GM12878 (cell line): ENCODE results near the gene B4GALT4. TPM values are rescaled to one million over a fixed set of nuclear protein-coding genes. Genes with fewer than 3 reads are reported as not detected.

ENCODE experiments used
- ATAC-seq: fragments of 200-7000 bp; cut with Tn5 transposase; 3 replicates; pipeline ENCODE4 v1.9.1; 2020; ENCODE audit warnings: mild to moderate bottlenecking, moderate library complexity
- BruUV-seq: library from RNA; stranded (reverse); fragments of 400-500 nt; replicated peaks from 2 replicates; lab custom pipeline; 2021; lab: Mats Ljungman, UMichigan
- CTCF ChIA-PET: fragments of 300-600 bp; sonication (Branson Sonifier 250); formaldehyde crosslinking; extraction: SDS; loops from one replicate; lab custom pipeline; 2021; ENCODE audit warnings: inconsistent platforms; lab: Yijun Ruan, JAX
- POLR2A ChIA-PET: fragments of 350-600 bp; formaldehyde crosslinking; extraction: SDS; loops from one replicate; lab custom pipeline; 2021; ENCODE audit warnings: inconsistent platforms; lab: Charles Lee
- RAD21 ChIA-PET: fragments of 300-600 bp; sonication (Branson Sonifier 250); formaldehyde crosslinking; loops from one replicate; lab custom pipeline; 2023; ENCODE audit warnings: antibody characterized with exemption; ENCODE audit not compliant: unreplicated experiment; lab: Charles Lee
- SMC1A ChIA-PET: fragments of 300-600 bp; sonication (Branson Sonifier 250); formaldehyde crosslinking; loops from one replicate; lab custom pipeline; 2023; ENCODE audit not compliant: unreplicated experiment, uncharacterized antibody; lab: Charles Lee
- DNase-seq: peaks from one replicate; pipeline ENCODE4 v3.0.0-alpha.2; 2011; ENCODE audit warnings: low read depth, low spot score
- FAIRE-seq: peaks from 3 replicates; lab custom pipeline; 2011; peaks lifted over from hg19 to GRCh38; lab: Jason Lieb, UNC
- H2AFZ ChIP-seq: 2 replicates; pipeline ENCODE4 v1.6.0; 2011; ENCODE audit warnings: low read depth, low read length, control low read depth; ENCODE audit not compliant: control insufficient read depth
- H3K27ac ChIP-seq: 2 replicates; pipeline ENCODE4 v1.5.1; 2011; ENCODE audit warnings: control low read depth; ENCODE audit not compliant: control insufficient read depth, insufficient read depth
- H3K27me3 ChIP-seq, 2 experiments: replicated peaks in 1 of 2; 2 replicates each; pipeline versions ENCODE4 v1.6.0 to v1.6.1; 2011; ENCODE audit warnings: low read length in 1 of 2; ENCODE audit not compliant: control insufficient read depth in 2 of 2, insufficient read depth in 2 of 2
- H3K36me3 ChIP-seq, 2 experiments: 2 replicates each; pipeline ENCODE4 v1.5.1; 2011; ENCODE audit warnings: low read length in 1 of 2; ENCODE audit not compliant: control insufficient read depth in 2 of 2, insufficient read depth in 2 of 2
- H3K4me1 ChIP-seq: 2 replicates; pipeline ENCODE4 v1.6.1; 2011; ENCODE audit warnings: mild to moderate bottlenecking, low read length, moderate library complexity, mixed read lengths; ENCODE audit not compliant: control insufficient read depth, insufficient read depth
- H3K4me2 ChIP-seq: 2 replicates; pipeline ENCODE4 v1.6.0; 2011; ENCODE audit warnings: control low read depth; ENCODE audit not compliant: control insufficient read depth, insufficient read depth
- H3K4me3 ChIP-seq: fragments of 200-600 bp; sonication (generic); 2 replicates; pipeline ENCODE4 v1.5.1; 2016
- H3K79me2 ChIP-seq: 2 replicates; pipeline ENCODE4 v1.6.0; 2011; ENCODE audit warnings: low read length; ENCODE audit not compliant: control insufficient read depth, insufficient read depth
- H3K9ac ChIP-seq: 2 replicates; pipeline ENCODE4 v1.8.0; 2011; ENCODE audit warnings: low read length, control low read depth, mixed read lengths; ENCODE audit not compliant: control insufficient read depth, insufficient read depth
- H3K9me3 ChIP-seq: replicated peaks from 3 replicates; pipeline ENCODE4 v1.5.1; 2011; ENCODE audit warnings: mild to moderate bottlenecking, low read length; ENCODE audit not compliant: control insufficient read depth, insufficient read depth
- H4K20me1 ChIP-seq: 2 replicates; pipeline ENCODE4 v1.6.0; 2011; ENCODE audit not compliant: control insufficient read depth, insufficient read depth
- BRCA1 ChIP-seq: IDR thresholded peaks from 2 replicates; pipeline ENCODE4 v1.6.1; 2011; ENCODE audit warnings: low read depth, low read length, improper control_type of control experiment
- IKZF2 ChIP-seq, 2 experiments: fragments of 450-650 bp; IDR thresholded peaks; 2 replicates each; pipeline ENCODE4 v1.6.1; 2017; ENCODE audit warnings: mild to moderate bottlenecking in 2 of 2, moderate library complexity in 2 of 2
- PML ChIP-seq: IDR thresholded peaks from 2 replicates; pipeline ENCODE4 v1.6.1; 2012; ENCODE audit warnings: low read length, inconsistent platforms
- STAT1 ChIP-seq: fragments of 450-650 bp; conservative IDR thresholded peaks from 2 replicates; pipeline ENCODE4 v1.6.1; 2014; ENCODE audit warnings: antibody characterized with exemption, mild to moderate bottlenecking
- TAF1 ChIP-seq: IDR thresholded peaks from 2 replicates; pipeline ENCODE4 v1.6.1; 2011; ENCODE audit warnings: mild to moderate bottlenecking, low read depth, low read length, borderline replicate concordance
- TCF3 ChIP-seq: IDR thresholded peaks from 2 replicates; pipeline ENCODE4 v1.6.1; 2012; ENCODE audit warnings: low read depth, mild to moderate bottlenecking, low read length, borderline replicate concordance; ENCODE audit not compliant: insufficient read depth
- ZNF622 ChIP-seq: fragments of 450-650 bp; IDR thresholded peaks from 2 replicates; pipeline ENCODE4 v1.6.1; 2017; ENCODE audit warnings: mild to moderate bottlenecking, inconsistent platforms
- WGBS: methylation state at CpG from one replicate; pipeline ENCODE4 v1.1.6; 2016; ENCODE audit warnings: low lambda C conversion rate; ENCODE audit not compliant: insufficient replicate concordance, insufficient coverage; ENCODE audit errors: missing lambda C conversion rate; 5-methylcytosine and 5-hydroxymethylcytosine counted together
- in situ Hi-C: fragments of 300-500 bp; cut with MboI; formaldehyde crosslinking; loops from 9 replicates; pipeline ENCODE4 v1.14.3; 2018; ENCODE audit warnings: mixed read lengths
- intact Hi-C: fragments of 100-400 bp; cut with micrococcal nuclease; formaldehyde crosslinking; loops from one replicate; pipeline ENCODE4 v1.14.2; 2022; ENCODE audit not compliant: unreplicated experiment
- polyA plus RNA-seq, 11 experiments: library from polyadenylated mRNA; depleted of rRNA in 4 of 11; unstranded in 6 of 11; stranded (reverse) in 5 of 11; fragments of >200 nt; fragmentation: Nextera tagmentation in 4 of 11; fragmentation: Illumina TruSeq in 1 of 11; extraction: Ambion mirVana in 4 of 11; extraction: Trizol in 1 of 11; gene quantifications; 1 replicate in 1 of 11; 2 replicates in 10 of 11; pipeline versions ENCODE4 v1.2.1 to v1.2.3, GENCODE V29; 2011 to 2016; ENCODE audit warnings: inconsistent platforms in 2 of 11, missing spikeins in 2 of 11, low read depth in 1 of 11
- total RNA-seq, 4 experiments: library from RNA; depleted of rRNA in 3 of 4; stranded (reverse); fragments of >200 nt in 3 of 4; fragmentation: Illumina TruSeq in 1 of 4; extraction: Trizol in 1 of 4; gene quantifications; 2 replicates each; pipeline versions ENCODE4 v1.2.1 to v1.2.3, GENCODE V29; 2013 to 2021
- TF ChIP-seq, protein P1 (sequence below): fragments of 450-650 bp; formaldehyde crosslinking; IDR thresholded peaks from 2 replicates; pipeline ENCODE4 v1.4.0; 2022; ENCODE audit warnings: mild to moderate bottlenecking, moderate library complexity
- TF ChIP-seq, protein P2 (sequence below): IDR thresholded peaks from 2 replicates; pipeline ENCODE4 v1.6.1; 2012; ENCODE audit warnings: low read length, inconsistent platforms

Gene B4GALT4
- total and polyA plus RNA-seq, 10 of the 15 experiments (the other 5 are each of a cell fraction or from before 2014, with no cell fraction given) = 8.8 to 16.7 (median 13.1) TPM

GRCh38 chr3:119228373-119229145 is 12.1 kb downstream of the B4GALT4 start:
- ATAC-seq (no peak), DNase-seq (no peak), FAIRE-seq (no peak)
- BruUV-seq = no TSS peak
- RAD21 ChIA-PET = no interaction called here
- Histone ChIP-seq H3K9ac (no peak overlapping the region), H3K4me1 (no peaks in the 10 kb centered on the region), H2AFZ (no peak overlapping the region), H3K27me3 (no peaks in the 10 kb centered on the region), H3K79me2 (no peaks in the 10 kb centered on the region), H3K9me3 (no peaks in the 10 kb centered on the region), H3K4me2 (no peak overlapping the region), H3K36me3 (peaks cover 5 to 17% of the 10 kb centered on the region in 2 experiments; a peak in 3 of 4 replicates), H3K4me3 (no peak overlapping the region), H3K27ac (no peak overlapping the region), H4K20me1 (no peaks in the 10 kb centered on the region)
- 81% methylated on average over 2 of the region's 2 CpGs for WGBS
- intact Hi-C loops = no loop called here
- SMC1A ChIA-PET = no interaction called here
- CTCF ChIA-PET = interaction anchor here (2.1 kb wide), 1 partner anchor 13 kb away, joined by 6 read pairs; no protein-coding TSS in a partner anchor
- in situ Hi-C loops = no loop called here
- TF ChIP-seq IKZF2 (IDR thresholded peaks at IDR 0.05) (no peak), PML (no peak)
- POLR2A ChIA-PET = no interaction called here

- SMC1A ChIA-PET = interaction anchor here (1.0 to 1.3 kb wide), 2 partner anchors 14 to 16 kb away, joined by 3 to 5 read pairs; partner anchors contain the start of gene B4GALT4
- FAIRE-seq = no peak
These were observed 13.4 kb downstream of the B4GALT4 start for GRCh38 chr3:119227070-119227850.

More at GRCh38 chr3:119227070-119227850, 13.4 kb downstream of the B4GALT4 start:
- H2AFZ ChIP-seq = no peak overlapping the region
- peaks cover 5 to 20% of the 10 kb centered on the region in 2 experiments; a peak in 3 of 4 replicates for H3K36me3 ChIP-seq
- H3K27ac ChIP-seq = no peak overlapping the region
- TF ChIP-seq BRCA1 = no peak
- TF ChIP-seq TCF3 = no peak
- no peak for TF ChIP-seq TAF1
- TF ChIP-seq, protein P1, sequence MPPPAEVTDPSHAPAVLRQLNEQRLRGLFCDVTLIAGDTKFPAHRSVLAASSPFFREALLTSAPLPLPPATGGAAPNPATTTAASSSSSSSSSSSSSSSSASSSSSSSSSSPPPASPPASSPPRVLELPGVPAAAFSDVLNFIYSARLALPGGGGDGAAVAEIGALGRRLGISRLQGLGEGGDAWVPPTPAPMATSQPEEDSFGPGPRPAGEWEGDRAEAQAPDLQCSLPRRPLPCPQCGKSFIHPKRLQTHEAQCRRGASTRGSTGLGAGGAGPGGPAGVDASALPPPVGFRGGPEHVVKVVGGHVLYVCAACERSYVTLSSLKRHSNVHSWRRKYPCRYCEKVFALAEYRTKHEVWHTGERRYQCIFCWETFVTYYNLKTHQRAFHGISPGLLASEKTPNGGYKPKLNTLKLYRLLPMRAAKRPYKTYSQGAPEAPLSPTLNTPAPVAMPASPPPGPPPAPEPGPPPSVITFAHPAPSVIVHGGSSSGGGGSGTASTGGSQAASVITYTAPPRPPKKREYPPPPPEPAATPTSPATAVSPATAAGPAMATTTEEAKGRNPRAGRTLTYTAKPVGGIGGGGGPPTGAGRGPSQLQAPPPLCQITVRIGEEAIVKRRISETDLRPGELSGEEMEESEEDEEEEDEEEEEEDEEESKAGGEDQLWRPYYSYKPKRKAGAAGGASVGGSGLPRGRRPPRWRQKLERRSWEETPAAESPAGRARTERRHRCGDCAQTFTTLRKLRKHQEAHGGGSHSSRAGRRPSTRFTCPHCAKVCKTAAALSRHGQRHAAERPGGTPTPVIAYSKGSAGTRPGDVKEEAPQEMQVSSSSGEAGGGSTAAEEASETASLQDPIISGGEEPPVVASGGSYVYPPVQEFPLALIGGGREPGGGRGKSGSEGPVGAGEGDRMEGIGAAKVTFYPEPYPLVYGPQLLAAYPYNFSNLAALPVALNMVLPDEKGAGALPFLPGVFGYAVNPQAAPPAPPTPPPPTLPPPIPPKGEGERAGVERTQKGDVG (CRISPR knock-in tag) = no peak
- TF ChIP-seq, protein P2, sequence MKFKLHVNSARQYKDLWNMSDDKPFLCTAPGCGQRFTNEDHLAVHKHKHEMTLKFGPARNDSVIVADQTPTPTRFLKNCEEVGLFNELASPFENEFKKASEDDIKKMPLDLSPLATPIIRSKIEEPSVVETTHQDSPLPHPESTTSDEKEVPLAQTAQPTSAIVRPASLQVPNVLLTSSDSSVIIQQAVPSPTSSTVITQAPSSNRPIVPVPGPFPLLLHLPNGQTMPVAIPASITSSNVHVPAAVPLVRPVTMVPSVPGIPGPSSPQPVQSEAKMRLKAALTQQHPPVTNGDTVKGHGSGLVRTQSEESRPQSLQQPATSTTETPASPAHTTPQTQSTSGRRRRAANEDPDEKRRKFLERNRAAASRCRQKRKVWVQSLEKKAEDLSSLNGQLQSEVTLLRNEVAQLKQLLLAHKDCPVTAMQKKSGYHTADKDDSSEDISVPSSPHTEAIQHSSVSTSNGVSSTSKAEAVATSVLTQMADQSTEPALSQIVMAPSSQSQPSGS = no peak
- no peak for TF ChIP-seq ZNF622
- TF ChIP-seq STAT1 = no peak
- TF ChIP-seq, all 136 proteins: peak for 0
- intact Hi-C loops = no loop called here
- DNase-seq = no peak
- Histone ChIP-seq H3K4me3 (no peak overlapping the region), H3K9ac (no peak overlapping the region), H3K4me2 (no peak overlapping the region), H3K4me1 (no peaks in the 10 kb centered on the region), H3K27me3 (no peaks in the 10 kb centered on the region), H3K79me2 (no peaks in the 10 kb centered on the region), H3K9me3 (no peaks in the 10 kb centered on the region), H4K20me1 (no peaks in the 10 kb centered on the region)
- ATAC-seq = no peak
- POLR2A ChIA-PET = interaction anchor here (0.5 kb wide), 1 partner anchor 63 kb away, joined by 3 read pairs; no protein-coding TSS in a partner anchor
- RAD21 ChIA-PET = interaction anchor here (1.1 kb wide), 1 partner anchor 14 kb away, joined by 3 read pairs; no protein-coding TSS in a partner anchor
- in situ Hi-C loops = no loop called here
- BruUV-seq = no TSS peak
- WGBS = 88% methylated on average over 6 of the region's 6 CpGs
- CTCF ChIA-PET = interaction anchor here (0.6 to 2.1 kb wide), 3 partner anchors 10 to 454 kb away, joined by 3 to 6 read pairs (median 4); no protein-coding TSS in a partner anchor
